SK-N-SH treated with all-trans-retinoic acid at 6 μM for 48 hours (cell line): ENCODE results near the gene BDNF.

ENCODE experiments used
- BACH2 ChIP-seq: fragments of 250-450 bp; sonication (Bioruptor Pico); IDR thresholded peaks from 2 replicates; pipeline ENCODE4 v1.9.0; 2021; ENCODE audit warnings: mild to moderate bottlenecking, borderline replicate concordance
- CREB5 ChIP-seq: fragments of 250-450 bp; sonication (Bioruptor Pico); IDR thresholded peaks from 2 replicates; pipeline ENCODE4 v1.5.1; 2020; ENCODE audit warnings: low read depth, mild to moderate bottlenecking, moderate library complexity
- ESRRG ChIP-seq: fragments of 250-450 bp; sonication (Bioruptor Pico); IDR thresholded peaks from 2 replicates; pipeline ENCODE4 v1.6.1; 2021; ENCODE audit warnings: mild to moderate bottlenecking
- PPARA ChIP-seq: fragments of 250-450 bp; sonication (Bioruptor Pico); IDR thresholded peaks from 2 replicates; pipeline ENCODE4 v1.5.0; 2020; ENCODE audit warnings: mild to moderate bottlenecking, borderline replicate concordance
- ZNF8 ChIP-seq: fragments of 450-650 bp; formaldehyde crosslinking; IDR thresholded peaks from 2 replicates; pipeline ENCODE4 v1.5.0; 2020; ENCODE audit warnings: mild to moderate bottlenecking, moderate library complexity
- TF ChIP-seq, protein P1 (sequence below): fragments of 250-450 bp; sonication (Bioruptor Pico); IDR thresholded peaks from 2 replicates; pipeline ENCODE4 v1.8.0; 2020; ENCODE audit warnings: mild to moderate bottlenecking, moderate library complexity, borderline replicate concordance

DNA sequence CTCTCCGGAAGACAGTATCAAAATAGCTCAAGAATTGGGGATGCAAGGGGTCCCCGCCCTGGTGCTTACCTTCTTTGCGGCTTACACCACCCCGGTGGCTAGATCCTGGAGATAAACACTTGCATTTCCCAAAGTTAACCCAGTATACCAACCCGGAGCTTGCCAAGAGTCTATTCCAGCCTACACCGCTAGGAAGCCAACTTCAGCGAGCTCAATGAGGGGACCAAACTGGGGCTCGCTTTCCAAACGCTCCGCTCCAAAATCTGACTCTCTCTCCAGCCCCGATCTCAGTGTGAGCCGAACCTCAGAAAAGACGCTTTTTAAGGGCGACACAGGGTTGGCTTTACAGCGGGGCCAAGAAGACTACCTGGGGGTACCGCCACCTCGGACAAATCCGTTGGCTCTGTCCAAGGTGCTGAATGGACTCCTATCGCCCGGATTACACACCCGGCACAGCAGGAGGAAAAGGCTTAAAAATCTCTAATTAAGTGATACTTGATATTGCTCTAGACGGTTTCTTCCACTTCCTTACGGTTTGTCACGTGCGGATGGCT lies 20.1 kb upstream of the BDNF start:
- TF ChIP-seq PPARA (CRISPR knock-in tag) (no peak), ESRRG (CRISPR knock-in tag) (no peak), ZNF8 (CRISPR knock-in tag) (no peak), BACH2 (CRISPR knock-in tag) (no peak), CREB5 (CRISPR knock-in tag) (no peak)
- TF ChIP-seq, protein P1, sequence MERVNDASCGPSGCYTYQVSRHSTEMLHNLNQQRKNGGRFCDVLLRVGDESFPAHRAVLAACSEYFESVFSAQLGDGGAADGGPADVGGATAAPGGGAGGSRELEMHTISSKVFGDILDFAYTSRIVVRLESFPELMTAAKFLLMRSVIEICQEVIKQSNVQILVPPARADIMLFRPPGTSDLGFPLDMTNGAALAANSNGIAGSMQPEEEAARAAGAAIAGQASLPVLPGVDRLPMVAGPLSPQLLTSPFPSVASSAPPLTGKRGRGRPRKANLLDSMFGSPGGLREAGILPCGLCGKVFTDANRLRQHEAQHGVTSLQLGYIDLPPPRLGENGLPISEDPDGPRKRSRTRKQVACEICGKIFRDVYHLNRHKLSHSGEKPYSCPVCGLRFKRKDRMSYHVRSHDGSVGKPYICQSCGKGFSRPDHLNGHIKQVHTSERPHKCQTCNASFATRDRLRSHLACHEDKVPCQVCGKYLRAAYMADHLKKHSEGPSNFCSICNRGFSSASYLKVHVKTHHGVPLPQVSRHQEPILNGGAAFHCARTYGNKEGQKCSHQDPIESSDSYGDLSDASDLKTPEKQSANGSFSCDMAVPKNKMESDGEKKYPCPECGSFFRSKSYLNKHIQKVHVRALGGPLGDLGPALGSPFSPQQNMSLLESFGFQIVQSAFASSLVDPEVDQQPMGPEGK (CRISPR knock-in tag), result no peak
